Upper lobe of right lung (tissue), 1 donor: Measurements from ENCODE around the gene DPPA3. TPM values are rescaled to one million over a fixed set of nuclear protein-coding genes. Genes with fewer than 3 reads are reported as not detected.
"Not testable (repeated sequence)": the region's sequence is repeated elsewhere in the genome, so short reads cannot be mapped to it uniquely, and the experiment has no call there.

ENCODE experiments used
- ATAC-seq: fragments of 200-7000 bp; cut with Tn5 transposase; one replicate; pipeline ENCODE4 v1.9.1; 2020; ENCODE audit warnings: mild to moderate bottlenecking, moderate library complexity
- DNase-seq: peaks from one replicate; pipeline ENCODE4 v3.0.0-alpha.2; 2020
- H3K27ac ChIP-seq: fragments of 200-600 bp; one replicate; pipeline ENCODE4 v1.8.0; 2022
- H3K27me3 ChIP-seq: fragments of 200-600 bp; one replicate; pipeline ENCODE4 v1.8.0; 2022; ENCODE audit warnings: mild to moderate bottlenecking
- H3K36me3 ChIP-seq: fragments of 200-600 bp; one replicate; pipeline ENCODE4 v1.8.0; 2022
- H3K4me1 ChIP-seq: fragments of 200-600 bp; one replicate; pipeline ENCODE4 v1.8.0; 2022
- H3K4me3 ChIP-seq: fragments of 200-600 bp; one replicate; pipeline ENCODE4 v1.8.0; 2022; ENCODE audit warnings: mild to moderate bottlenecking
- H3K9me3 ChIP-seq: fragments of 200-600 bp; one replicate; pipeline ENCODE4 v1.8.0; 2022
- intact Hi-C: fragments of 100-400 bp; cut with DNase I; formaldehyde crosslinking; loops from one replicate; pipeline ENCODE4 v1.11.0; 2022
- total RNA-seq: library from RNA; stranded (reverse); fragmentation: NEBNext Ultra II Directional; extraction: Animal tissue kit (Norgen Biotek cat#: 25700); gene quantifications from one replicate; pipeline ENCODE4 v1.2.1, GENCODE V29; 2021
- TF ChIP-seq, protein P1 (sequence below): fragments of 200-600 bp; IDR thresholded peaks from one replicate; pipeline ENCODE4 v1.8.0; 2022; ENCODE audit warnings: antibody characterized with exemption
- donor health status: DM: no; HTN: yes; CAD: no; lungs with severe emphysema.

The DPPA3 gene
- total RNA-seq, 1 donor from 2014 or later: not detected

DNA sequence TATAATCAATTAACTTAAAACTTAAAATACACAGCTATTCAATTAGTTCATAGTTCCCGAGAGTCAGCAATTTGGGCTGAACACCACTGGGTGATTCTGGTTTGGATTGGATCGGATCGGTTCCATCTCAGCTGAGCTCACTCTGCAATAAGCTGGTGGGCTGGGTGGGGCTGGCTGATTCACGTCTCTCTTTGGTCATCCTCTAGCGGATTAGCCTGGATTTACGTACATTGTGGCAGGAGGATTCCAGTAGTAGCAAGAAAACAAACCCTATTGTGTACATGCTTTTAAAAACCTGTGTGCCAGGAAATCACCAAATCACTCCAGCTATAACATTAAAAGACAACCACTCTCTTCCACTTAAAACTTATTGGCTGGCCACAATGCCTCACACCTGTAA, 39.1 kb downstream of the DPPA3 start:
- ATAC-seq: no peak
- TF ChIP-seq, protein P1, sequence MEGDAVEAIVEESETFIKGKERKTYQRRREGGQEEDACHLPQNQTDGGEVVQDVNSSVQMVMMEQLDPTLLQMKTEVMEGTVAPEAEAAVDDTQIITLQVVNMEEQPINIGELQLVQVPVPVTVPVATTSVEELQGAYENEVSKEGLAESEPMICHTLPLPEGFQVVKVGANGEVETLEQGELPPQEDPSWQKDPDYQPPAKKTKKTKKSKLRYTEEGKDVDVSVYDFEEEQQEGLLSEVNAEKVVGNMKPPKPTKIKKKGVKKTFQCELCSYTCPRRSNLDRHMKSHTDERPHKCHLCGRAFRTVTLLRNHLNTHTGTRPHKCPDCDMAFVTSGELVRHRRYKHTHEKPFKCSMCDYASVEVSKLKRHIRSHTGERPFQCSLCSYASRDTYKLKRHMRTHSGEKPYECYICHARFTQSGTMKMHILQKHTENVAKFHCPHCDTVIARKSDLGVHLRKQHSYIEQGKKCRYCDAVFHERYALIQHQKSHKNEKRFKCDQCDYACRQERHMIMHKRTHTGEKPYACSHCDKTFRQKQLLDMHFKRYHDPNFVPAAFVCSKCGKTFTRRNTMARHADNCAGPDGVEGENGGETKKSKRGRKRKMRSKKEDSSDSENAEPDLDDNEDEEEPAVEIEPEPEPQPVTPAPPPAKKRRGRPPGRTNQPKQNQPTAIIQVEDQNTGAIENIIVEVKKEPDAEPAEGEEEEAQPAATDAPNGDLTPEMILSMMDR: no peak

DNA sequence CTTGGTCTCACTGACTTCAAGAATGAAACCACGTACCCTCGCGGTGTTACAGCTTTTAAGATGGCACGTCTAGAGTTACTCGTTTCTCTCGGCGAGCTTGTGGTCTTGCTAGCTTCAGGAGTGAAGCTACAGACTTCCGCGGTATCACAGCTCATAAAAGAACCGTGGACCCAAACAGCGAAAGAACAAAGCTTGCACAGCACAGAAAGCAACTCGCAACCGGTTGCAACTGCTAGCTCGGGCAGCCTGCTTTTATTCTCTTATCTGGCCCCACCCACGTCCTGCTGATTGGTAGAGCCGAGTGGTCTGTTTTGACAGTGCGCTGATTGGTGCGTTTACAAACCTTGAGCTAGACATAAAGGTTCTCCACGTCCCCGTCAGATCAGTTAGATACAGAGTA, 40.2 kb downstream of the DPPA3 start:
- Histone ChIP-seq H3K27me3 (no peaks in the 10 kb centered on the region), H3K4me1 (no peaks in the 10 kb centered on the region), H3K36me3 (no peaks in the 10 kb centered on the region), H3K9me3 (no peaks in the 10 kb centered on the region), H3K4me3 (no peak overlapping the region), H3K27ac (no peak overlapping the region)
- TF ChIP-seq, protein P1: no peak
- no peak for DNase-seq
- no peak for ATAC-seq
- intact Hi-C loops: no loop called here

More for the DNA sequence above, 39.1 kb downstream of the DPPA3 start:
- no peak for DNase-seq
- Histone ChIP-seq H3K36me3 (no peaks in the 10 kb centered on the region), H3K27me3 (no peaks in the 10 kb centered on the region), H3K27ac (no peak overlapping the region), H3K4me3 (no peak overlapping the region), H3K9me3 (no peaks in the 10 kb centered on the region), H3K4me1 (no peaks in the 10 kb centered on the region)
- intact Hi-C loops: no loop called here

DNA sequence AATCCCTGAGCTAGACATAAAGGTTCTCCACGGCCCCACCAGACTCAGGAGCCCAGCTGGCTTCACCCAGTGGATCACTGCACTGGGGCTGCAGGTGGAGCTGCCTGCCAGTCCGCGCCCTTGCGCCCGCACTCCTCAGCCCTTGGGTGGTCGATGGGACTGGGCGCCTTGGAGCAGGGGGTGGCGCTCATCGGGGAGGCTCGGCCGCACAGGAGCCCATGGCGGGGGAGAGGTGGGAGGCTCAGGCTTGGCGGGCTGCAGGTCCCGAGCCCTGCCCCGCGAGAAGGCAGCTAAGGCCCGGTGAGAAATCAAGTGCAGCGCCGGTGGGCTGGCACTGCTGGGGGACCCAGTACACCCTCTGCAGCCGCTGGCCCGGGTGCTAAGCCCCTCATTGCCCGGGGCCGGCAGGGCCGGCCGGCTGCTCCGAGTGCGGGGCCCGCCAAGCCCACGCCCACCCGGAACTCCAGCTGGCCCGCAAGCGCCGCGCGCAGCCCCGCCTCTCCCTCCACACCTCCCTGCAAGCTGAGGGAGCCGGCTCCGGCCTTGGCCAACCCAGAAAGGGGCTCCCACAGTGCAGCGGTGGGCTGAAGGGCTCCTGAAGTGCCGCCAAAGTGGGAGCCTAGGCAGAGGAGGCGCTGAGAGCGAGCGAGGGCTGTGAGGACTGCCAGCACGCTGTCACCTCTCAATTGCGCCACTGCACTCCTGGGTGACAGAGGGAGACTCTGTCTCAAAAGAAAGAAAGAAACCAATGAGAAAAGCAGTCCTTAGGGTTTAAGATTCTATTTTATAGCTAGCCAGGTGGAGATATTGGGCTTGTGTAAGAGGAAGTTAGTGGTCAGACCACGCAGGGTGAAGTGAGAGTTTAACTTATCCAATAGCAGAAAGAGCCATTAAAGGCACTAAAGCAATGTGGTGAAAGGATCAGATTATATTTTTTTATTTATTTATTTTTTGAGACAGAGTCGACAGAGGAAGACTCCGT, 41.0 kb downstream of the DPPA3 start:
- H3K4me1 ChIP-seq, DNase-seq, H3K9me3 ChIP-seq, ATAC-seq, H3K4me3 ChIP-seq, H3K27ac ChIP-seq, H3K27me3 ChIP-seq, intact Hi-C loops, H3K36me3 ChIP-seq: not testable (repeated sequence)

DNA sequence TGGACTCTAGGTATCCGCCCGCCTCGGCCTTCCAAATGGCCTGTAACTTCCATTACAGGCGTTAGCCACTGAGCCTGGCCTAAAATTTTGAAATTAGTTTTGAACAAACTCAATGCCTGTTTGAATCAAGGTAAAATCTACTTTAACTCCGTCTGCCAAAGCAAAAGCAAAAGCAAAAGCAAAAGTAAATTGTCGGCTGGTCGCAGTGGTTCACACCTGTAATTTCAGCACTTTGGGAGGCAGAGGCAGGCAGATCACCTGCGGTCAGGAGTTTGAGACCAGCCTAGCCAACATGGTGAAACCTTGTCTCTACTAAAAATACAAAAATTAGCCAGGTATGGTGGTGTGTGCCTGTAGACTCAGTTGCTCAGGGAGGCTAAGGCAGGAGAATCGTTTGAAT, 44.4 kb downstream of the DPPA3 start:
- intact Hi-C loops, H3K4me3 ChIP-seq, H3K27ac ChIP-seq, H3K9me3 ChIP-seq, ATAC-seq, H3K36me3 ChIP-seq, H3K27me3 ChIP-seq, H3K4me1 ChIP-seq, DNase-seq: not testable (repeated sequence)

DNA sequence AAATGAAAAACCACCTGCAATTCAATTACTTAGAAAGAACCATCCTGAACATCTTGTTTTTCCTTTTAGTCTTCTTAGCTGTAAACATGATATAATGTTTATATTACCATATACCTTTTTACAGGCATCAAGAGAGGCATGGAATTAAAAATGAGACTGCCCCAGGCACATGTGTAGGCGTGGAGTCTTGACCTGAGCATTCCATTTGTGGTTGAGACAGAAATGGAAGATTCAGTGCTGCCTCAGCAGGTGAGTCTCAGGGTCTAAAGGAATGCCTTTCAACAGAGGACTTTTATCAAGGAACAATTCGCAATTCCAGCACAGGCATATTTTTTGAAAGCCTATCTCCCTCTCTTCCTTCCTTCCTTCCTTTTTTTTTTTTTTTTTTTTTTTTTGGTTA, 45.8 kb downstream of the DPPA3 start:
- Histone ChIP-seq H3K4me3 (no peak overlapping the region), H3K4me1 (no peaks in the 10 kb centered on the region), H3K36me3 (no peaks in the 10 kb centered on the region), H3K9me3 (no peaks in the 10 kb centered on the region), H3K27me3 (no peaks in the 10 kb centered on the region), H3K27ac (no peak overlapping the region)
- DNase-seq: no peak
- TF ChIP-seq, protein P1: no peak
- intact Hi-C loops: no loop called here
- ATAC-seq: no peak

DNA sequence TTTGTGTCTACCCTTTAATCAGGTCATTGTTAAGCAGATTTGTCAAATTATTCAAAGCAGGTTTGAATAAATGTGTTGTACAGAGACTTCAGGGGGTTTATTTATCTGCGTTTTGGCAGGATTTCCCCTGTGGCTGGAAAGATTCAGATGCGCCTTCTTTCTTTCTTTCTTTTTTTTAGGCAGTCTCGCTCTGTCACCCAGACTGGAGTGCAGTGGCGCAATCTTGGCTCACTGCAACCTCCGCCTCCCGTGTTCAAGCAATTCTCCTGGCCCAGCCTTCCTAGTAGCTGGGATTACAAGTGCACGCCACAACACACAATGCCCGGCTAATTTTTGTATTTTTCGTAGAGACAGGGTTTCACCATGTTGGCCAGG, 47.5 kb downstream of the DPPA3 start:
- H3K27me3 ChIP-seq: no peaks in the 10 kb centered on the region
- intact Hi-C loops: no loop called here

More for the DNA sequence above, 47.5 kb downstream of the DPPA3 start:
- H3K4me1 ChIP-seq: no peaks in the 10 kb centered on the region
- no peaks in the 10 kb centered on the region for H3K36me3 ChIP-seq
- H3K27ac ChIP-seq: no peak overlapping the region
- no peak for DNase-seq
- no peak overlapping the region for H3K4me3 ChIP-seq
- no peaks in the 10 kb centered on the region for H3K9me3 ChIP-seq
- no peak for ATAC-seq
- TF ChIP-seq, protein P1: no peak

Other genes with a start within 250 kb of the DPPA3 start
- 234 TPM for gene CD163, start 207.7 kb upstream of the DPPA3 start, total RNA-seq
- not detected for gene APOBEC1, start 45.5 kb upstream of the DPPA3 start, total RNA-seq
- gene GDF3, start 15.7 kb upstream of the DPPA3 start, total RNA-seq: 0.32 TPM
- gene CLEC4C, start 35.9 kb downstream of the DPPA3 start, total RNA-seq: not detected
- not detected for gene NANOGNB, start 53.8 kb downstream of the DPPA3 start, total RNA-seq
- not detected for gene NANOG, start 78.0 kb downstream of the DPPA3 start, total RNA-seq
- not detected for gene SLC2A14, start 161.5 kb downstream of the DPPA3 start, total RNA-seq
- gene SLC2A3, start 224.8 kb downstream of the DPPA3 start, total RNA-seq: 153 TPM